ENCODE measurements around the gene DRG2. TPM values are rescaled to one million over a fixed set of nuclear protein-coding genes. Genes with fewer than 3 reads are reported as not detected.

DRG2 gene
- total and polyA plus RNA-seq, 9 donors: 18.1 to 45.9 (median 35.5) TPM

GRCh38 chr17:18148586-18148985 lies 60.8 kb downstream of the DRG2 start:
- no peak for DNase-seq
- Histone ChIP-seq H3K27ac (no peak overlapping the region), H3K4me3 (no peak overlapping the region), H3K4me1 (ENCODE audit: insufficient read depth) (no peaks in the 10 kb centered on the region), H3K27me3 (no peaks in the 10 kb centered on the region), H3K9me3 (no peaks in the 10 kb centered on the region), H3K36me3 (no peaks in the 10 kb centered on the region)
- 87 to 100% (median 89%) methylated on average over 3 to 7 of the region's 7 CpGs for WGBS, 3 donors
- intact Hi-C loops (cut with DNase I): no loop called here
- TF ChIP-seq POLR2A (IDR thresholded peaks at IDR 0.05): no peak
- TF ChIP-seq EP300 (IDR thresholded peaks at IDR 0.05): no peak
- no peak for TF ChIP-seq CTCF (IDR thresholded peaks at IDR 0.05)

- no peak for TF ChIP-seq CTCF (IDR thresholded peaks at IDR 0.05)
- no peak for TF ChIP-seq EP300 (IDR thresholded peaks at IDR 0.05)
- TF ChIP-seq POLR2A (IDR thresholded peaks at IDR 0.05): no peak
- H3K27ac ChIP-seq: no peak overlapping the region
- no peaks in the 10 kb centered on the region for H3K27me3 ChIP-seq
- no peak for DNase-seq
- H3K9me3 ChIP-seq: no peaks in the 10 kb centered on the region
- no peak overlapping the region for H3K4me3 ChIP-seq
- H3K4me1 ChIP-seq (ENCODE audit: insufficient read depth): no peaks in the 10 kb centered on the region
- 76 to 91% (median 79%) methylated on average over 9 of the region's 9 CpGs for WGBS, 3 donors
- H3K36me3 ChIP-seq: no peaks in the 10 kb centered on the region
- intact Hi-C loops (cut with DNase I): loop anchor here in 1 of 4 donors (10.0 kb wide), 1 partner anchor 74 kb away; the partner anchor contains the start of gene LLGL1
Observed at GRCh38 chr17:18151290-18151689, 63.5 kb downstream of the DRG2 start.

- Histone ChIP-seq H3K27me3 (no peaks in the 10 kb centered on the region), H3K4me1 (ENCODE audit: insufficient read depth) (peaks cover 4% of the 10 kb centered on the region), H3K27ac (no peak overlapping the region), H3K9me3 (no peaks in the 10 kb centered on the region), H3K4me3 (no peak overlapping the region), H3K36me3 (no peaks in the 10 kb centered on the region)
- DNase-seq: peak in 1 of 5 donors; percentile 44
- no peak for TF ChIP-seq POLR2A (IDR thresholded peaks at IDR 0.05)
- no peak for TF ChIP-seq CTCF (IDR thresholded peaks at IDR 0.05)
- TF ChIP-seq EP300 (IDR thresholded peaks at IDR 0.05): no peak
- 90 to 95% (median 93%) methylated on average over 14 of the region's 14 CpGs for WGBS, 3 donors
- intact Hi-C loops (cut with DNase I): loop anchor here in 1 of 4 donors (10.0 kb wide), 1 partner anchor 70 kb away; the partner anchor contains the start of gene LLGL1
Observed at GRCh38 chr17:18155179-18155578, 67.4 kb downstream of the DRG2 start.

- peaks cover 4% of the 10 kb centered on the region for H3K4me1 ChIP-seq (ENCODE audit: insufficient read depth)
- intact Hi-C loops (cut with DNase I): loop anchor here in 1 of 4 donors (10.0 kb wide), 1 partner anchor 68 kb away; the partner anchor contains the start of gene LLGL1
- H3K36me3 ChIP-seq: no peaks in the 10 kb centered on the region
- no peak for TF ChIP-seq EP300 (IDR thresholded peaks at IDR 0.05)
- no peak for TF ChIP-seq POLR2A (IDR thresholded peaks at IDR 0.05)
- TF ChIP-seq CTCF (IDR thresholded peaks at IDR 0.05): no peak
- H3K27me3 ChIP-seq: no peaks in the 10 kb centered on the region
- no peak overlapping the region for H3K4me3 ChIP-seq
- peak overlapping the region in 1 of 2 donors; percentile 31 for H3K27ac ChIP-seq
- 64 to 79% (median 70%) methylated on average over 8 of the region's 8 CpGs for WGBS, 3 donors
- no peak for DNase-seq
- no peaks in the 10 kb centered on the region for H3K9me3 ChIP-seq
Observed at GRCh38 chr17:18156171-18156975, 68.6 kb downstream of the DRG2 start.
